MV-4-11 (cell line): ENCODE data around the gene CTDSPL.

Experiments used
- DNase-seq: peaks from one replicate; lab custom pipeline; 2025; lab: John Stamatoyannopoulos, UW

The CTDSPL gene

GRCh38 chr3:37943126-37943525 lies 81.4 kb downstream of the CTDSPL start:
- no peak for DNase-seq

DNA sequence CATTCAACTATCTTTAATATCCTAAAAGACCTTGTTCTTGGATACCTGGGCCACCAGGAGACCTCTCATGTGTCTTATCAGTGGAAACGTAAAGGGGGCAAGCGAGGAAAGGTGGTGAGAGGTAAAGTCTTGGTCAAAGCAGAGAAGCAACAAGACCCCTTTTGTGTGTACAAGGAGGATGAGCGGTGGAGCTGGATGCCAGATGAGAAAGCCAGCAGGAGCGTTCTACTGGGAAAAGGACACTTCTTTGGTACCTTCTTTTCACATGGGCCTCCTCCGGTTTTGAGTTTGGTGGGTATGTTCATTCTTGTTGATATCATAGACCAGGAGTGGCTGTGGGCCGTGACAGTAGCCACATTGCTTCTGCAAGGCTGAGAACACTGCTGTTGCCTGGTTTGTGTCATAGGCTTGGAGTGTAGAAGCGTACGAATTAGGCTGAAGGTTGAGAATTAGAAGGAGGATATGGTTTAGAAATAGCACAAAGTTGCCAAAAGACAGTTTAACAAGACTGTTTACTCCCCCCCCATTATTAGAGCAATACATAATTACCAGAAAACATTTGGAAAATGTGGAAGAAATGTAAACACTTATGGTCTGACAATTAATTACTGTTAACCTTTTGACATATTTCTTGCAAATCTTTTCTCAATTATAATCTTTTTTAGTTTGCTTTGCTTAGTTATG lies 82.1 kb downstream of the CTDSPL start:
- no peak for DNase-seq

DNA sequence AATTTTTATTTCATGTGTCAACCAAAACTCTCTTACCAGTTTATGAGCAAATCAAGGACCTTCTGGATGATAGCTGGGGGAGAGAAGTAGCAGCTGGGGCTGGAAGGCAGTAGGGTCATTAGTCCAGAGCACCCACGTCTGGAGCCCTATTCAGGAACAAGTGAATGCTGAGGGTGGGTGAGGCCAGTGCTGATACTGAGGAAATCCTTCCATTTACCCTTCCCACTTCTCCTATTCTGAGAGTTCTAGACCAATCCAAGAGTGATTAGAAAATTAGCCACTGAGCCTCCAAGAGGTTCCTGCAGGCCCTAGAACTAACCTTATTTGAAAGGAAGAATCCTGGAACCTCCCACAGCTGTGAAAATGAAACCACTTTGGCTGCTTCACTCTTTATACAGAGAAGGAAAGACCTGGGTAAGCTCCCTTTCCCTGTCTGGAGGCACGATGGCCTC lies 82.7 kb downstream of the CTDSPL start:
- no peak for DNase-seq

- DNase-seq, result no peak
Observed at GRCh38 chr3:37945156-37945806, 83.6 kb downstream of the CTDSPL start.

- DNase-seq, result peak; percentile 60
Observed at GRCh38 chr3:37945807-37946530, 84.3 kb downstream of the CTDSPL start.

GRCh38 chr3:37946531-37946889 lies 84.8 kb downstream of the CTDSPL start:
- DNase-seq, result no peak

DNA sequence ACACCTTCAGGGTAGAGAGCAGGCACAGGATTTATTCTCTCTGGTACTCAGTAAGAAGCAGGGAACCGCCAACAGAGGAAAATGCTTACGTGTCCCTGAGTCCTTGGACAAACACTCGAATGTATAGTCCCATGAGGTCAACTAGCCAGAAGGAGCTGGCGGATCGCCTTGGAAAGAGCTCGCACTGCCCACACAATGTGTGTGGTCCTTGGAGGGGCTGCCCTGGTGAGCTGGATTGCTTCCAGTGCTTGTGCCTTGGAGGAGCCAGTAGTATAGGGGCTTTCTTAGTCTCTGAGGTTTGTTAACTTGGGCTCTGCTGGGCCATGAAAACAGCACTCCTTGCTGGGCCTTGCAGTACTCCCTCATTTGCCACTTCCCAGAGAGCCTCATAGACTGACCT lies 88.2 kb downstream of the CTDSPL start:
- no peak for DNase-seq

DNA sequence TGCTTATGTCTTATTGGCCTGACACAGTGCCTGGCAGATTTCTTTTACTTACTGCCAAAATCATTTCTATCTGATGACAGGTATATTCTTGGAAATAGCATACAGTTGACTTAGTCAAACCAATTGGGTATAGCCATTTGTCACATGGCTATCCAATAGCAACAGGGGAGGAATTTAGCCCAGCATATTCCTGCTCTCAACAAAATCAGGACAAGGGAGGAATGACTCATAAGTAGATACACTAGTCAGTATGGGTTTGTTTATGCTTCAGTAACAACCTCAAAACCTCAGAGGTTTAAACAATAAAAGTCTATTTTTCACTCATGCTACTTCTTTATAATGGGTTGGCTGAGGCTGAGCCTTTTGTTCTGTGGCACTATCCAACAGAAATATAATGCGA lies 90.9 kb downstream of the CTDSPL start:
- DNase-seq, result no peak

- no peak for DNase-seq
Observed at GRCh38 chr3:37953226-37953625, 91.5 kb downstream of the CTDSPL start.

- DNase-seq, result no peak
Observed at GRCh38 chr3:37953707-37954394, 92.2 kb downstream of the CTDSPL start.

DNA sequence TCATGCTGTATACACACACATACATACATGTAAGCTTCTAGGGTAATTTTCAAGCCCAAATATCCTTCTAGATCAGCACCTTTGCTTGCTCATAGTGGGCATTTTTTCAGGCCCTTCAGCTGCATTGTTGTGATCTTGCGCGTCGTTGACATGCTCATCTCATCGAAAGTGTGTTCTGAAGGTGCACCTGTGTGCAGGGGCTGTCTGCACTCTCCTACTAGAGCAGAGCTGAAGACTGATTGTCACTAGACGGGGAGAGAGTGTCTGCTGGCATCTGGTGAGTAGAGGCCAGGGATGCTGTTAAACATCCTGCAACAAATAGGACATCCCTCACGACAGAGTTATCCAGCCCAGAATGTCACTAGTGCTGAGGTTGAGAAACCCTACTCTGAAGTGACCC lies 93.2 kb downstream of the CTDSPL start:
- DNase-seq, result no peak

- DNase-seq, result peak; percentile 92
Observed at GRCh38 chr3:37955918-37956707, 94.4 kb downstream of the CTDSPL start.

GRCh38 chr3:37956723-37957538 lies 95.3 kb downstream of the CTDSPL start:
- no peak for DNase-seq

GRCh38 chr3:37957539-37957936 lies 95.9 kb downstream of the CTDSPL start:
- DNase-seq, result no peak

DNA sequence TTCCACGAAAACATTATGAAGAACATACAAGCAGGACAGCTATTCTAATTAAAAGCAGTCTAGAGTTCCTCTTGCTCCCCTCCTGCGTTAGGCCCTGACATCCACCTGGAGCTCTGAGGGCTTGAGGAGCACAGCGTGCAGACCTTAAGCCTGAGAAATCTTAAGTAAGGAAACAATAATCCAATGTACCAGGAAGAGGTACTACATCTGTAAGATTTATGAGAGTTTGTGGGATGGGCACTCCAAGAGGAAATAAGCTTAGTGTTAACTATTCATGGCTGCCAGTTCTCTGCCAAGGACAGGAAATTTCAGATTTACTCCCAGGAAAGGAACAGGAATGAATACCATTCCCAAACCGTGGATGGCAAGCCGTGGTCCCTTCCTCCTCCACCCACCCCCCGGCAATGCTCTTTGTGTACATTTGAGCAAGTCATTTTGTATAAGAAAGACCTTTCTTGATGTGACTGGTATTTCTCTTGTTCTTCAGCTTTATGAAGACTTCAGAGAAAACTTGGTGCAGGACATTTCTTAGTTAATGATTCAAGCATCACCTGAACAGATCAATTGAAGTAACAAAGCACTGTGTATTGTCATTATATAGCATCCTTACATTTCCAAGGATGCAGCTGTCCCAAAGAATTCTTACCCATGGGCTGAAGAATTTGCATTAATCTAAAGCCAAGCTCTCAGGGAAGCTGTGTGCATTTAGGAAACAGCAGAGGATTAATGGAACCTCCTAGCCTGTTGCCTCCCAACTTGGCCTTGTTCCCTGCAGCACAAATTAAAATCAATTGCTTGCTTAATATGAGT lies 100.1 kb downstream of the CTDSPL start:
- DNase-seq, result no peak

GRCh38 chr3:37963016-37963415 lies 101.3 kb downstream of the CTDSPL start:
- DNase-seq, result no peak

- DNase-seq, result no peak
Observed at GRCh38 chr3:37963635-37964034, 102.0 kb downstream of the CTDSPL start.

DNA sequence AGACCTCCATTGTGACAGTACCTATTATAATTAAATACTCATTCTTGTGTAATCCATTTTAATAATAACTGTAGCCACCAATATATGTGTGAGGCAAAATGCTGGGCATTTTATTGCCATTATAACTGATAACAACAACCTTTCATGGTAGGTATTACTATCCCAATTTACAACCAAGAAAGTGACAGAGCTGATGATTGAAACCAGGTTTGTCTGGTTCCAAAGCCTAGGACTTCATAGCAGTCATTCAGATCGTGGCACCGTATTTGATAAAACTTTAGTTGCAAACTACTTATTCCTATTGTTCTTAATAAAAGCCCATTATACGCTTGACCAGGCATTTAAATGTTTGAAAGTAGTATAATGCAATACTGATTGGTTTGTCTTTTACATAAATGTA lies 102.5 kb downstream of the CTDSPL start:
- DNase-seq, result no peak

- no peak for DNase-seq
Observed at GRCh38 chr3:37964716-37965115, 103.0 kb downstream of the CTDSPL start.

DNA sequence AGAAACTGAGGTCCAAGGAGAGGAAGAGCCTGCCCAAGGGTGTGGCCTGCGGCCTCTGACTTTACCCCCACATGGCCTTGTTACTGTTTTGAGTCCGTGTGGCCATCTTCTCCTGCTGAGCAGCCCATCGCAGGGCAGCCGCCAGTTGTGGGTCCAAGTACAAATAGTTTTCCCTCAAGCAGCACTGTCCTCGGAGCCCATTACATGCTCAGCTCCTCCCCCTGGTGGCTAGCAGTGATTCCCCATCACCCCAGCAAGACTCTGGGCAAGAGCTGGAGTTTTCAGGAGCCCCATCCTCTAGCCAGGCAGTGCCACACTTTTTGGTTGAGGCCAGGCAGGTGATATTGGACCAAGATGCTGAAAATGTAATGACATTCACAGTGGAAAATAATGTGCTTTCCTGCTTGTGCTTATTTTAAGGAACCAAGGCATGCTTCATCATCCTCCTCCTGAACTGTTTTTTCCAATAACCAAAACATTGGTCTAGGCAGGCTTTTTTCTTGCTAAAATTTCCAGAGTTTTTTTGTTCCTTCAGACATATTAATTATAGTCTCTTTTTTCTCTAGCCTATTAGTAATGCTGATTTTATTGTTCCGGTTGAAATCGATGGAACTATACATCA lies 105.7 kb downstream of the CTDSPL start:
- peak; percentile 43 for DNase-seq
